ENCODE results near the gene CERS3.
"Not testable (repeated sequence)": the region's sequence is repeated elsewhere in the genome, so short reads cannot be mapped to it uniquely, and the experiment has no call there.

Gene CERS3

DNA sequence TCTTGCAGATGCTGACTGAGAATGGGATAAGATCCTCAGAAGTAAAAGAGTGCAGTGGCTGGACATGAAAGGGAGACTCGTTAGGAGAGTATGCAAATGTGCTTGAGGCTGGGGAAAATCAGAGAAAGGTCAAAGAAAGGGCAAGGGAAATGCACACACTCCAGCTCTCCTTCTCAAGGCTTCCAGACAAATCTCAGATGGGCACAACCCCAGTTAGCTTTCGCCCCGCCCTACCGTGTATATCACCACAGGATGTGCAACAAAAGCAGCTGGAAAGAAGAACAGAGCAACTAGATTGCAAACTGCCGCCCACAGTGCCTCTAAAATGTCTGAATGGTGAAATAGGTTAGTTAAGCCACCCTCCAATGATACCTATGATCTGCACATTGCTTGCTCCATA lies 63.9 kb downstream of the CERS3 start:
- no peak for DNase-seq (ENCODE audit: low spot score)

- no peak for DNase-seq (ENCODE audit: low spot score)
These were observed 64.5 kb downstream of the CERS3 start for GRCh38 chr15:100464256-100464655.

DNA sequence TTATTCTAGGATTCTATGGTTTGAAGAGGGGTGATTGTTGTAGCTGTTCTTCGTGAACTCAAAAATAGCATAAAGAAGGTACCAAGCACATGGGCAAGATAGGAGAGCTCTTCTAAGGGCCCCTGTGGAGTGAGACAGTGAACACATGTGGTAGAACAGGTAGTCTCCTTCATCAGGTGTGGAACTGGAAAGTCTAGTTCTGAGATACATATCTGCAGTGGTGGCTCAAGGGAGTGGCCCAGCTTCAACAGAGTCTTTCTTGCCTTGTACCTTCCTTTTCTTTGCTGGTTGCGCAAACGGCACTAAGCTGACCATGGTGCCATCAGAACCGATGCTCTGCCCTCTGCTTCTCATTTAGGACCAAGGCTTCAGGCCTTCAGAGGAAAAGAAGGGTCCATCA lies 65.2 kb downstream of the CERS3 start:
- DNase-seq (ENCODE audit: low spot score): no peak

GRCh38 chr15:100461049-100461448 lies 67.7 kb downstream of the CERS3 start:
- DNase-seq (ENCODE audit: low spot score): no peak

DNA sequence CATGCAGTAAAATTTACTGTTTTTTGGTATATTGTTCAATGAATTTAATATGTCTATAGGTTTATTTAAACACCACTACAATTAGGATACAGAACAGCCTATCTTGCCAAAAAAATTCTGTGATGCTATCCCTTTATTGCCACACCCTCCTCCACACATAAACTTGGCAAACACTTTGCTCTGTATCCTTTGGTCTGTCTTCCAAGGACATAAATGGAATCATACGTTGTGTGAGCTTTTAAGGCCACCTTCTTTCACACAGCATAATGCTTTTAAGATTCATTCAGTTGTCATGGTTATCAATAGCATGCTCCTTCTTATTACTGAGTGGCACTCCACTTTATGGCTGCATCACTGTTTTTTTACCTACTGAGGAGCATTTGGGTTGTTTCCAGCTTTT lies 71.5 kb downstream of the CERS3 start:
- DNase-seq (ENCODE audit: low spot score): no peak

GRCh38 chr15:100454148-100454547 lies 74.6 kb downstream of the CERS3 start:
- DNase-seq (ENCODE audit: low spot score): no peak

DNA sequence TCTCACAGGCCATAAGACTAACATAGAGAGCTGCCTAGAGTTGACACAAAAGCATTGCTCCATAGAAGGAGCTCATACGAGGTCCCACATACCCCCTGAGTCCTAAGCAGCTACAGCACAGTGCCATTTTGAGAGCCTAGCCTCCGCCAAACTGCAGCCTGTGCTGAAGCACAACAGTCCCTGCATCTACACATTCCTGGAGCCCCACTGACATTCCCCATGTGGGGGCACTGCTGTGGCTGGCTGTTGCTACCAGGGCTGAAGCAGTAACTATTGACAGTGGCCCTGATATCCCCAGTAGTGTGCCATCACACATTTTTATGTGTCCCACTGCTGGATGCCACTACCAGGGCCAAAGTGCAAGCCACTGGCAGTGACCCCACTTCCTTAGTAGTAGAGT lies 80.3 kb downstream of the CERS3 start:
- no peak for DNase-seq (ENCODE audit: low spot score)

DNA sequence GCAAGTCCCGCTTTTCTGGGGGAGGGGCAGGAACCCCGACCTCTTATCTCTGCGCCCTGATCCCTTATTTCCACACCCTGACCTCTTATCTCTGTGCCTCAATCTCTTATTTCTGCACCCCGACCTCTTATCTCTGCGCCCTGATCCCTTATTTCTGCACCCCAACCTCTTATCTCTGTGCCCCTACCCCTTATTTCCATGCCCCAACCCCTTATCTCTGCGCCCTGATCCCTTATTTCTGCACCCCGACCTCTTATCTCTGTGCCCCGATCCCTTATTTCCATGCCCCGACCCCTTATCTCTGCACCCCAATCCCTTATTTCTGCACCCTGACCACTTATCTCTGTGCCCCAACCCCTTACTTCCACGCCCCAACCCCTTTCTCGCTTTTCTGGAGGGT lies 87.7 kb downstream of the CERS3 start:
- not testable (repeated sequence) for DNase-seq (ENCODE audit: low spot score)

GRCh38 chr15:100439514-100439913 lies 89.2 kb downstream of the CERS3 start:
- DNase-seq (ENCODE audit: low spot score): no peak

DNA sequence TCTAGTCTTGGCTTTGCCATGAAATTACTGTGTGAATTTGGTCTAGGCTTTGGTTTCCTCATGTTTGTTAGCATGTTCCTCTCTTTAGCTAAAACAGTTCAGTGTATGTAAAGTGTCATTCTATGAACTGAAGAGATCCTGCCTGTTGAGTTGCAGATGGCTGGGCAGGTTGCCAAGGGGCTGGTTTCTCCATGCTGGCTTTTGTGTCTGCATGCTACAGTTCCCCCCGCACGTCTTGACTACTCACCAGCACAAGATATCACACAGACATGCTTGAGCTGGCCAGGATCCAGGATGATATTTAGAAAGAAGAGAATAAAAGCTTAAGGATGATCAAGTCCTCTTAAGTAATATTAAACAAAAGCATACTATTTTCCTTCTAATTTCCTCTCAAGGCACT lies 90.2 kb downstream of the CERS3 start:
- DNase-seq (ENCODE audit: low spot score): no peak

GRCh38 chr15:100437261-100437660 lies 91.5 kb downstream of the CERS3 start:
- DNase-seq (ENCODE audit: low spot score): no peak

- DNase-seq (ENCODE audit: low spot score): no peak
These were observed 94.2 kb downstream of the CERS3 start for GRCh38 chr15:100434561-100434960.

DNA sequence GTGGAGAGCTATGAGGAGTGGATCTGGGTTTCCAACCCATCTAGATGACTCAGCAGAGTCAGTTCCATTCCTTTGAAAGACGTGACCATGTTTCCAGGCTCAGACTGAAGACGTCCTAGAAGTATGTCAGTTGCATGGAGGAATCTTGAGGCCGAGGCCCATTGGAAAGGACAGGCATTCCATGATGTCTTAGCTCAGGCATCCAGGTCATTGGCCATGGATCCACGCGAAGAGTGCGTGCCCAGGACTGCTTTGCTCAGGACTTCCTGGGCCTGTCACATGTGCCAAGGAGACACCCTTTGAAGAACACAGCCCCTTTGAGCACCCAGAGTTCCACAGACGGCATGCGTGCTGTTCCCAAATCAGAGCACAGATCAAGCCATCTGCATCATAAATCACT lies 94.7 kb downstream of the CERS3 start:
- no peak for DNase-seq (ENCODE audit: low spot score)

GRCh38 chr15:100433304-100433703 lies 95.4 kb downstream of the CERS3 start:
- no peak for DNase-seq (ENCODE audit: low spot score)

- DNase-seq (ENCODE audit: low spot score): no peak
These were observed 98.3 kb downstream of the CERS3 start for GRCh38 chr15:100430411-100430810.

GRCh38 chr15:100429116-100429728 lies 99.5 kb downstream of the CERS3 start:
- no peak for DNase-seq (ENCODE audit: low spot score)

GRCh38 chr15:100426937-100427336 lies 101.8 kb downstream of the CERS3 start:
- DNase-seq (ENCODE audit: low spot score): no peak

GRCh38 chr15:100405179-100405578 lies 123.6 kb downstream of the CERS3 start:
- no peak for DNase-seq (ENCODE audit: low spot score)

- DNase-seq (ENCODE audit: low spot score): no peak
These were observed 127.8 kb downstream of the CERS3 start for GRCh38 chr15:100400996-100401395.

- no peak for DNase-seq (ENCODE audit: low spot score)
These were observed 133.9 kb downstream of the CERS3 start for GRCh38 chr15:100394736-100395440.

- no peak for DNase-seq (ENCODE audit: low spot score)
These were observed 135.7 kb downstream of the CERS3 start for GRCh38 chr15:100393008-100393407.

GRCh38 chr15:100385300-100386050 lies 143.3 kb downstream of the CERS3 start:
- DNase-seq (ENCODE audit: low spot score): no peak

DNA sequence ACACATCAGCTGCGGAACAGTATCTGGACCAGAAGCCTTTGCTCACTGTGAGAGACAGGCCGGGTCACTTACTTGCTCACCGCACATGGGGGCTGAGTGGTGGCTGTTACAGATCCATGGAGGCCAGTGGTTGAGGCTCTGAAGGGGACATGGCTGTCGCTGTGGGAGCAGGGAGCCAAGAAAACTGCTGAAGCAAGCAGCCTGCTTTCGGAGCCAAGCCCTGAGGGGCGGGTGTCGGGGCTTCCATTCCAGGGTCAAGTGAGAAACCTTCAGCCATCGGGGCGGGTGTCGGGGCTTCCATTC lies 144.7 kb downstream of the CERS3 start:
- no peak for DNase-seq (ENCODE audit: low spot score)

Data from kidney capillary endothelial cell (primary cell).